Prostate gland (tissue), 2 donors: Measurements from ENCODE around the gene PIP4K2B. TPM values are rescaled to one million over a fixed set of nuclear protein-coding genes. Genes with fewer than 3 reads are reported as not detected.

Source experiments
- DNase-seq: peaks from one replicate; pipeline ENCODE4 v3.0.0-alpha.2; 2019; ENCODE audit warnings: low spot score
- H3K27ac ChIP-seq, 2 donors: fragments of 200-600 bp; sonication (generic); 2 replicates each; pipeline ENCODE4 v1.5.1; 2017 to 2019
- H3K27me3 ChIP-seq: fragments of 200-600 bp; sonication (generic); replicated peaks from 2 replicates; pipeline ENCODE4 v1.5.1; 2019; ENCODE audit not compliant: insufficient read depth
- H3K36me3 ChIP-seq, 2 donors: fragments of 200-600 bp; sonication (generic); 1 replicate in 1 of 2; 2 replicates in 1 of 2; pipeline versions ENCODE4 v1.5.1 to v1.8.1; 2017 to 2019
- H3K4me1 ChIP-seq: fragments of 200-600 bp; sonication (generic); replicated peaks from 2 replicates; pipeline ENCODE4 v1.5.1; 2019
- H3K4me3 ChIP-seq, 2 donors: fragments of 200-600 bp; sonication (generic); 2 replicates each; pipeline ENCODE4 v1.5.1; 2017 to 2019
- H3K9me3 ChIP-seq: fragments of 200-600 bp; sonication (generic); 2 replicates; pipeline ENCODE4 v1.5.1; 2017
- CTCF ChIP-seq, 4 experiments: fragments of 200-600 bp in 2 of 4; fragments of 450-650 bp in 2 of 4; sonication (generic) in 2 of 4; IDR thresholded peaks; 1 replicate in 3 of 4; 2 replicates in 1 of 4; pipeline ENCODE4 v1.5.1; 2016 to 2019; ENCODE audit warnings: antibody characterized with exemption in 4 of 4, mild to moderate bottlenecking in 2 of 4, moderate library complexity in 2 of 4
- POLR2A ChIP-seq: fragments of 450-650 bp; IDR thresholded peaks from one replicate; pipeline ENCODE4 v1.6.1; 2016; ENCODE audit warnings: antibody characterized with exemption, mild to moderate bottlenecking
- POLR2AphosphoS5 ChIP-seq: sonication (generic); formaldehyde crosslinking; IDR thresholded peaks from one replicate; pipeline ENCODE4 v1.6.1; 2017; ENCODE audit warnings: antibody characterized with exemption
- WGBS: methylation state at CpG from one replicate; pipeline ENCODE4 v1.1.5; 2018; 5-methylcytosine and 5-hydroxymethylcytosine counted together
- intact Hi-C: fragments of 100-400 bp; cut with DNase I; formaldehyde crosslinking; loops from one replicate; pipeline ENCODE4 v1.14.2; 2022
- microRNA-seq: library from miRNA; unstranded; fragments of <30 nt; microRNA quantifications from one replicate; pipeline ENCODE4, GENCODE V29; 2016
- small RNA-seq, 2 donors: library from RNA; depleted of rRNA; stranded (forward); fragments of <200 nt; gene quantifications; one replicate each; pipeline ENCODE3, GENCODE V24; 2016
- total RNA-seq, 2 donors: library from RNA; depleted of rRNA; stranded (reverse); fragments of >200 nt; gene quantifications; one replicate each; pipeline ENCODE4 v1.1.0, GENCODE V29; 2016

PIP4K2B gene
- total RNA-seq, 2 donors from 2014 or later, result 46.2 to 65.2 TPM

GRCh38 chr17:38719289-38719942 is 79.9 kb downstream of the PIP4K2B start:
- WGBS, result 83% methylated on average over 29 of the region's 29 CpGs
- no peak for TF ChIP-seq POLR2AphosphoS5
- TF ChIP-seq POLR2A, result no peak
- no peak for TF ChIP-seq CTCF (IDR thresholded peaks at IDR 0.05)
- no peaks in the 10 kb centered on the region for H3K4me1 ChIP-seq
- intact Hi-C loops, result no loop called here
- no peaks in the 10 kb centered on the region for H3K27me3 ChIP-seq
- peaks cover 0 to 33% of the 10 kb centered on the region in 2 donors for H3K36me3 ChIP-seq
- no peak overlapping the region for H3K27ac ChIP-seq
- H3K9me3 ChIP-seq, result no peaks in the 10 kb centered on the region
- no peak overlapping the region for H3K4me3 ChIP-seq
- no peak for DNase-seq

GRCh38 chr17:38717139-38717745 is 82.1 kb downstream of the PIP4K2B start:
- Histone ChIP-seq H3K4me3 (no peak overlapping the region), H3K36me3 (peaks cover 0 to 34% of the 10 kb centered on the region in 2 donors), H3K4me1 (no peaks in the 10 kb centered on the region), H3K27ac (no peak overlapping the region), H3K9me3 (no peaks in the 10 kb centered on the region), H3K27me3 (no peaks in the 10 kb centered on the region)
- TF ChIP-seq CTCF (IDR thresholded peaks at IDR 0.05), result no peak
- intact Hi-C loops, result no loop called here
- no peak for DNase-seq
- WGBS, result 73% methylated on average over 12 of the region's 12 CpGs

GRCh38 chr17:38716368-38717005 is 82.9 kb downstream of the PIP4K2B start:
- Histone ChIP-seq H3K4me3 (no peak overlapping the region), H3K36me3 (peaks cover 0 to 34% of the 10 kb centered on the region in 2 donors), H3K27ac (no peak overlapping the region), H3K9me3 (no peaks in the 10 kb centered on the region), H3K4me1 (no peaks in the 10 kb centered on the region), H3K27me3 (no peaks in the 10 kb centered on the region)
- DNase-seq, result no peak
- WGBS, result 91% methylated on average over 17 of the region's 18 CpGs
- intact Hi-C loops, result no loop called here
- TF ChIP-seq CTCF (IDR thresholded peaks at IDR 0.05) (no peak), POLR2A (no peak), POLR2AphosphoS5 (no peak)

Small RNA genes lying within 50 kb of the gene (microRNA-seq; reads per million reads assigned to microRNA genes)
- gene MIR4726 (not detected), gene MIR4727 (1.3 reads per million, percentile 16 among the genes with 10 or more reads in this experiment)

Small RNA genes lying within 50 kb of the gene (small RNA-seq; reads per million reads assigned to genes)
- gene MIR4726 (0 reads per million in 2 donors), gene MIR4727 (0 reads per million in 2 donors), gene RNA5SP440 (4.0 to 6.3 reads per million in 2 donors), gene RNU6-866P (0 reads per million in 2 donors)

Other genes starting within 250 kb of the PIP4K2B start
- gene SRCIN1, start 193.6 kb downstream of the PIP4K2B start, total RNA-seq, result 1 to 10 TPM; 2.4 to 4.8 TPM
- gene EPOP, start 124.6 kb downstream of the PIP4K2B start, total RNA-seq, result 10 to 100 TPM in 1 of 2 donors, 1 to 10 TPM in 1; 4.1 to 11.0 TPM
- gene MLLT6, start 94.3 kb downstream of the PIP4K2B start, total RNA-seq, result 100 to 1,000 TPM in 1 of 2 donors, 10 to 100 TPM in 1; 69.1 to 142 TPM
- 10 to 100 TPM; 17.1 to 17.8 TPM for gene CISD3, start 69.2 kb downstream of the PIP4K2B start, total RNA-seq
- 10 to 100 TPM; 17.1 to 17.8 TPM for gene PCGF2, start 51.2 kb downstream of the PIP4K2B start, total RNA-seq
- gene PSMB3, start 46.8 kb downstream of the PIP4K2B start, total RNA-seq, result 100 to 1,000 TPM; 116 to 192 TPM
- 10 to 100 TPM; 21.9 to 23.3 TPM for gene CWC25, start 25.8 kb upstream of the PIP4K2B start, total RNA-seq
- 1,000 to 10,000 TPM; 1,006 to 2,029 TPM for gene RPL23, start 54.2 kb upstream of the PIP4K2B start, total RNA-seq
- 10 to 100 TPM; 61.8 to 93.4 TPM for gene LASP1, start 70.5 kb upstream of the PIP4K2B start, total RNA-seq
- gene FBXO47, start 167.8 kb upstream of the PIP4K2B start, total RNA-seq, result 1 to 10 TPM in 1 of 2 donors, not detected in 1; 5.1 TPM